Karpas-422 (cell line): ENCODE measurements around the gene PFKM. TPM values are rescaled to one million over a fixed set of nuclear protein-coding genes. Genes with fewer than 3 reads are reported as not detected.

Source experiments
- DNase-seq: peaks from one replicate; pipeline ENCODE4 v3.0.0-alpha.2; 2015
- H2AFZ ChIP-seq: fragments of 200-600 bp; sonication (generic); 2 replicates; pipeline ENCODE4 v1.6.1; 2014; ENCODE audit warnings: antibody characterized with exemption, low read length, mixed read lengths
- H3K27ac ChIP-seq: fragments of 200-600 bp; sonication (generic); 2 replicates; pipeline ENCODE4 v1.5.1; 2014; ENCODE audit warnings: mild to moderate bottlenecking, low read length, moderate library complexity
- H3K27me3 ChIP-seq: fragments of 200-600 bp; sonication (generic); 2 replicates; pipeline ENCODE4 v1.6.1; 2014; ENCODE audit warnings: low read length, mixed read lengths
- H3K36me3 ChIP-seq: fragments of 200-600 bp; sonication (generic); 2 replicates; pipeline ENCODE4 v1.6.1; 2014; ENCODE audit warnings: low read length, mixed read lengths; ENCODE audit not compliant: insufficient read depth
- H3K4me1 ChIP-seq: fragments of 200-600 bp; sonication (generic); 2 replicates; pipeline ENCODE4 v1.6.1; 2014; ENCODE audit warnings: mild to moderate bottlenecking, low read length, mixed read lengths
- H3K4me2 ChIP-seq: fragments of 200-600 bp; sonication (generic); 2 replicates; pipeline ENCODE4 v1.6.1; 2014; ENCODE audit warnings: low read length, low read depth, mild to moderate bottlenecking; ENCODE audit not compliant: poor library complexity, severe bottlenecking
- H3K4me3 ChIP-seq: fragments of 200-600 bp; sonication (generic); 2 replicates; pipeline ENCODE4 v1.5.1; 2014; ENCODE audit warnings: mild to moderate bottlenecking, antibody characterized with exemption, low read length, mixed read lengths
- H3K79me2 ChIP-seq: fragments of 200-600 bp; sonication (generic); 2 replicates; pipeline ENCODE4 v1.6.1; 2014; ENCODE audit warnings: mild to moderate bottlenecking, low read length, mixed read lengths
- H3K9ac ChIP-seq: fragments of 200-600 bp; sonication (generic); 2 replicates; pipeline ENCODE4 v1.6.0; 2014; ENCODE audit warnings: low read length
- H3K9me2 ChIP-seq: fragments of 200-600 bp; sonication (generic), shearing (Covaris generic); replicated peaks from 2 replicates; pipeline ENCODE4 v1.6.0; 2014; ENCODE audit warnings: mild to moderate bottlenecking, low read length, moderate library complexity; ENCODE audit not compliant: insufficient read depth
- H3K9me3 ChIP-seq: fragments of 300-700, 200-600 bp; sonication (generic); 2 replicates; pipeline ENCODE4 v1.6.1; 2014; ENCODE audit warnings: low read length, mixed read lengths
- H4K20me1 ChIP-seq: fragments of 200-600 bp; sonication (generic); 2 replicates; pipeline ENCODE4 v1.6.1; 2014; ENCODE audit warnings: mild to moderate bottlenecking, antibody characterized with exemption, low read length, low read depth; ENCODE audit not compliant: insufficient read depth
- total RNA-seq: library from RNA; depleted of rRNA; stranded (reverse); fragments of >200 nt; shearing (Covaris generic); gene quantifications from 2 replicates; pipeline ENCODE4 v1.2.3, GENCODE V29; 2014; ENCODE audit warnings: low replicate concordance; rRNA removed

Gene PFKM
- total RNA-seq, result 71.4 and 96.7 TPM in 2 replicates

- H3K36me3 ChIP-seq, result peaks cover 29% of the 10 kb centered on the region
- H3K4me3 ChIP-seq, result peak within 1 kb of the TSS; percentile 75
- peaks cover 38% of the 10 kb centered on the region for H3K4me1 ChIP-seq
- no peaks in the 10 kb centered on the region for H3K9me3 ChIP-seq
- H3K27ac ChIP-seq, result peak within 1 kb of the TSS; percentile 83
- H4K20me1 ChIP-seq, result no peaks in the 10 kb centered on the region
- H3K4me2 ChIP-seq, result peak within 1 kb of the TSS; percentile 74
- H3K79me2 ChIP-seq, result peaks cover 53% of the 10 kb centered on the region
- peak within 1 kb of the TSS; percentile 28; the same call in 1 of the 2 replicates for H2AFZ ChIP-seq
- H3K9ac ChIP-seq, result peak within 1 kb of the TSS; percentile 93
- H3K27me3 ChIP-seq, result no peaks in the 10 kb centered on the region
- H3K9me2 ChIP-seq, result no peaks in the 10 kb centered on the region
- DNase-seq, result peak; percentile 95
Observed at GRCh38 chr12:48119078-48119833, at the start of gene PFKM. Gene PFKM, plus strand, starts transcription at chr12:48119364. Its CDS starts 3,411 bp downstream, at chr12:48122775.

- no peak overlapping the region for H3K4me2 ChIP-seq
- H3K9ac ChIP-seq, result no peak overlapping the region
- H3K27ac ChIP-seq, result no peak overlapping the region
- H3K4me1 ChIP-seq, result no peaks in the 10 kb centered on the region
- H3K79me2 ChIP-seq, result no peaks in the 10 kb centered on the region
- no peak for DNase-seq
- H3K27me3 ChIP-seq, result no peaks in the 10 kb centered on the region
- no peaks in the 10 kb centered on the region for H4K20me1 ChIP-seq
- no peaks in the 10 kb centered on the region for H3K9me3 ChIP-seq
- peaks cover 55% of the 10 kb centered on the region for H3K36me3 ChIP-seq
- H3K4me3 ChIP-seq, result no peak overlapping the region
- H3K9me2 ChIP-seq, result no peaks in the 10 kb centered on the region
- no peak overlapping the region for H2AFZ ChIP-seq
Observed at GRCh38 chr12:48070033-48070432, 49.1 kb upstream of the PFKM start.

- no peak for DNase-seq
- no peaks in the 10 kb centered on the region for H3K4me1 ChIP-seq
- no peak overlapping the region for H3K27ac ChIP-seq
- no peaks in the 10 kb centered on the region for H3K9me2 ChIP-seq
- no peak overlapping the region for H3K4me2 ChIP-seq
- no peaks in the 10 kb centered on the region for H4K20me1 ChIP-seq
- no peaks in the 10 kb centered on the region for H3K27me3 ChIP-seq
- H3K79me2 ChIP-seq, result no peaks in the 10 kb centered on the region
- H3K9me3 ChIP-seq, result no peaks in the 10 kb centered on the region
- peaks cover 51% of the 10 kb centered on the region; the same call in 1 of the 2 replicates for H3K36me3 ChIP-seq
- no peak overlapping the region for H2AFZ ChIP-seq
- H3K9ac ChIP-seq, result no peak overlapping the region
- H3K4me3 ChIP-seq, result no peak overlapping the region
Observed at GRCh38 chr12:48070731-48071130, 48.4 kb upstream of the PFKM start.

- Histone ChIP-seq H3K9me3 (no peaks in the 10 kb centered on the region), H3K4me3 (no peak overlapping the region), H3K79me2 (no peaks in the 10 kb centered on the region), H3K9ac (no peak overlapping the region), H3K4me1 (no peaks in the 10 kb centered on the region), H2AFZ (no peak overlapping the region), H3K36me3 (peaks cover 48% of the 10 kb centered on the region; the same call in 1 of the 2 replicates), H3K4me2 (no peak overlapping the region), H3K27me3 (no peaks in the 10 kb centered on the region), H3K9me2 (no peaks in the 10 kb centered on the region), H4K20me1 (no peaks in the 10 kb centered on the region), H3K27ac (no peak overlapping the region)
- DNase-seq, result no peak
Observed at GRCh38 chr12:48071808-48072207, 47.4 kb upstream of the PFKM start.

GRCh38 chr12:48072266-48072665 is 46.9 kb upstream of the PFKM start:
- H3K27me3 ChIP-seq, result no peaks in the 10 kb centered on the region
- no peaks in the 10 kb centered on the region for H3K9me3 ChIP-seq
- H3K27ac ChIP-seq, result no peak overlapping the region
- H3K4me3 ChIP-seq, result no peak overlapping the region
- DNase-seq, result no peak
- H3K9ac ChIP-seq, result no peak overlapping the region
- peaks cover 46% of the 10 kb centered on the region; the same call in 1 of the 2 replicates for H3K36me3 ChIP-seq
- H4K20me1 ChIP-seq, result no peaks in the 10 kb centered on the region
- H2AFZ ChIP-seq, result no peak overlapping the region
- no peaks in the 10 kb centered on the region for H3K79me2 ChIP-seq
- no peaks in the 10 kb centered on the region; the same call in 1 of the 2 replicates for H3K4me1 ChIP-seq
- no peaks in the 10 kb centered on the region for H3K9me2 ChIP-seq
- H3K4me2 ChIP-seq, result no peak overlapping the region

GRCh38 chr12:48074266-48074665 is 44.9 kb upstream of the PFKM start:
- no peaks in the 10 kb centered on the region for H3K27me3 ChIP-seq
- no peaks in the 10 kb centered on the region for H3K9me2 ChIP-seq
- no peak overlapping the region for H3K9ac ChIP-seq
- peaks cover 46% of the 10 kb centered on the region for H3K36me3 ChIP-seq
- DNase-seq, result no peak
- no peak overlapping the region for H3K4me2 ChIP-seq
- H3K9me3 ChIP-seq, result no peaks in the 10 kb centered on the region
- H3K27ac ChIP-seq, result no peak overlapping the region
- H3K4me3 ChIP-seq, result no peak overlapping the region
- no peaks in the 10 kb centered on the region for H4K20me1 ChIP-seq
- no peak overlapping the region for H2AFZ ChIP-seq
- no peaks in the 10 kb centered on the region; the same call in 1 of the 2 replicates for H3K4me1 ChIP-seq
- no peaks in the 10 kb centered on the region for H3K79me2 ChIP-seq

- H3K27ac ChIP-seq, result no peak overlapping the region
- no peaks in the 10 kb centered on the region for H3K27me3 ChIP-seq
- H3K4me3 ChIP-seq, result no peak overlapping the region
- peaks cover 41% of the 10 kb centered on the region for H3K36me3 ChIP-seq
- DNase-seq, result no peak
- H3K4me1 ChIP-seq, result no peaks in the 10 kb centered on the region; the same call in 1 of the 2 replicates
- no peak overlapping the region for H3K9ac ChIP-seq
- H3K79me2 ChIP-seq, result no peaks in the 10 kb centered on the region
- no peak overlapping the region for H3K4me2 ChIP-seq
- H2AFZ ChIP-seq, result no peak overlapping the region
- H4K20me1 ChIP-seq, result no peaks in the 10 kb centered on the region
- no peaks in the 10 kb centered on the region for H3K9me3 ChIP-seq
- H3K9me2 ChIP-seq, result no peaks in the 10 kb centered on the region
Observed at GRCh38 chr12:48075832-48076231, 43.3 kb upstream of the PFKM start.

GRCh38 chr12:48077111-48077510 is 42.1 kb upstream of the PFKM start:
- Histone ChIP-seq H3K36me3 (peaks cover 37% of the 10 kb centered on the region), H3K4me2 (no peak overlapping the region), H3K9ac (no peak overlapping the region), H3K4me3 (no peak overlapping the region), H3K9me2 (no peaks in the 10 kb centered on the region), H2AFZ (no peak overlapping the region), H3K79me2 (no peaks in the 10 kb centered on the region), H3K4me1 (no peaks in the 10 kb centered on the region; the same call in 1 of the 2 replicates), H3K9me3 (no peaks in the 10 kb centered on the region), H4K20me1 (no peaks in the 10 kb centered on the region), H3K27ac (no peak overlapping the region), H3K27me3 (no peaks in the 10 kb centered on the region)
- DNase-seq, result no peak
